GM19395 (cell line): ENCODE measurements around the gene TBL1X.
A peak's percentile ranks its signal among the peaks of the same experiment; 100 is the strongest.

Source experiments
- ATAC-seq: cut with Tn5 transposase; IDR thresholded peaks from one replicate; pipeline ENCODE4 v1.9.1; 2021; ENCODE audit warnings: mild to moderate bottlenecking, moderate library complexity; ENCODE audit not compliant: unreplicated experiment

Gene TBL1X

GRCh38 chrX:9690046-9690445, 225.2 kb downstream of the TBL1X start:
- no peak for ATAC-seq

DNA sequence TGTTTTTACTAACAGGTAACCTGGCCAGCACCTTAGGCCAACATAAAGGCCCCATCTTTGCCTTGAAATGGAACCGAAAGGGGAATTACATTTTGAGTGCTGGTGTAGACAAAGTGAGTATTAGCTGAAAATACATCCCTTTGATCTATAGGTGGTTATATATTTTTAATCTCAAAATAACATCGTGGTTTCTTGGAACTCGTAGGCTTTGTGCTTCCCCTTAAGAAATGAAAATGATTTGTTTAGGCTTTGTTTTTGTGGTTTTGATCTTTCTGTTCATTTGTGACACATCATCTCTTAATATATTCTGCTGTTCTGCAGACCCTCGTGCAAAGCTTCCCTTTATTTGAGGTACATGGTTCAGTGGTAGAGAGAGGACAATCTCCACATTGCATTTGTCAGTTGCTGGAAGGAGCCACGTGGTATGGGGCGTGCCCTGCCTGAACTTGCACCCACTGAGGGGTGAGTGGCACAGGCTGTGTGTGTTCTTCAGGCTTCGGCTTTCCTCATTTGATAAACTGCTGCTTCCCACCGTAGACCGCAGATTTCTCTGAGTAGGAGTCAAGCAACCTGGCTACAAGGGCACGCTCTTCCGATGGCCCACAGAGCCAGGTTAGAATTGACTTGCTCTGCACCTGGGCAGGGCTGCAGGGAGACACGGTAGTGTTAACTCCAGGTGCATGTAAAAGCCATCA, 228.6 kb downstream of the TBL1X start:
- no peak for ATAC-seq

DNA sequence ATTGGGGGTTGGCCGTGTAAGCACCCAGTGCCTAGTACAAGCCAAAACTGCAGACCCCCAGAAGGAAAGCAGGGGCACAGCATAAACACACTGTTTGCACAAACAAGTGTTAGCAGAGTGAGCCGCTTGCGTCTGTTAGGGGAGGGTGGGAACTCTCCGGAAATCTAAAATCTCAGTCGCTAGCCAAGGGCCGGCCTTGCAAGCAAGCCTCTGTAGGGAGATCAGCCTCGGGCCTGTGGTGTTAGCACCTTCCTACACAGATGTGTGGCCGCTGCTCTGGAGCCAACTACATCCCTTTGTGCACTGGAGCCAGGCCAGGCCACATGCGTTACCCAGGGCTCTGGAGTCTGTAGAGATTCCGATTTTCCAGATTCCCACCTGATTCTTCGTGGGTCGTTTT, 233.7 kb downstream of the TBL1X start:
- no peak for ATAC-seq

- no peak for ATAC-seq
Observed at GRCh38 chrX:9700555-9700954, 235.7 kb downstream of the TBL1X start.

GRCh38 chrX:9701790-9702189, 236.9 kb downstream of the TBL1X start:
- no peak for ATAC-seq

- ATAC-seq: no peak
Observed at GRCh38 chrX:9703406-9703805, 238.5 kb downstream of the TBL1X start.

DNA sequence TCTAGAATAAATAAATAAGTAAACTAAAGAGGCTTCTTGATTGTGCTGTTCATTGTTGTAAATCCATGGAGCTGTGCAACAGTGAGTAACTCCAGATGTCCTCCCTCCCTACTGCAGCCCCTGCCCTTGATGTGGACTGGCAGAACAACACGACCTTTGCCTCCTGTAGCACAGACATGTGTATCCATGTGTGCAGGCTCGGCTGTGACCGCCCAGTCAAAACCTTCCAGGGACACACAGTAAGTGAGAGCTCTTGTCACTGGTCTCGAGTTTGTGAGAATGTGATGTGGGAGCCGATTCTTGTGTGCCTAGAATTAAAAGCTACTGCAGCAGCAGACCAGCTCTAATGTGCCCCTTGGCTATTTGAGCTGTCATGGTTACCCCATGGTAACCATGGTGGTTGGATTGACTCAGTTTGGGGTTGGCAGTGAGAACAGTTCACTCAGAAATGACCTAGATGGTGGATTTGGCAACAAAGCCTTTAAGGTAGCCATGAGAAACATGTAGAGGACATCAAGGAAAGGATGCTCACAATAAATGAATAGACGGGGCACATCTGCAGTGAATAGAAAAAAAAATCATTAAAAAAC, 240.1 kb downstream of the TBL1X start:
- ATAC-seq: no peak

- ATAC-seq: no peak
Observed at GRCh38 chrX:9706421-9706820, 241.6 kb downstream of the TBL1X start.

GRCh38 chrX:9707306-9708033, 242.6 kb downstream of the TBL1X start:
- no peak for ATAC-seq

DNA sequence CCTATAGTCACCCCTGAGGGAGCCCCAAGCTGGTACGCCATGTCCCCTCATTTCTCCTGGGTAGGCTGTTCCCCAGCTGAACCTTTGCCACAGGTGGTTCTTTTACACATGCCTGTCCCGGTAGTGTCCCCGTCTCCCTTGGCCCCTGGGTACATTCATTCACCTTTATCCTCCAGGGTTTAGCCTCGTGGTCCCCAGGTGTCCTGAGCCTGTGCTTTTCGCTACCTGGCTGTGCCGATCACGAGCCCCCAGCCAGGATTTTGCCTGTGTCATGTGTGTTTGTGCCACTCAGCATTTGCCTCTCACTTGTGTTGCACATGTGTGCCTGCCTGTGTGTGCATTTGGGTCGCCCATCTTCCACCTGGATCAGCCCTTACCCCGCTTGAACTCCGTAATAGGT, 243.2 kb downstream of the TBL1X start:
- no peak for ATAC-seq

DNA sequence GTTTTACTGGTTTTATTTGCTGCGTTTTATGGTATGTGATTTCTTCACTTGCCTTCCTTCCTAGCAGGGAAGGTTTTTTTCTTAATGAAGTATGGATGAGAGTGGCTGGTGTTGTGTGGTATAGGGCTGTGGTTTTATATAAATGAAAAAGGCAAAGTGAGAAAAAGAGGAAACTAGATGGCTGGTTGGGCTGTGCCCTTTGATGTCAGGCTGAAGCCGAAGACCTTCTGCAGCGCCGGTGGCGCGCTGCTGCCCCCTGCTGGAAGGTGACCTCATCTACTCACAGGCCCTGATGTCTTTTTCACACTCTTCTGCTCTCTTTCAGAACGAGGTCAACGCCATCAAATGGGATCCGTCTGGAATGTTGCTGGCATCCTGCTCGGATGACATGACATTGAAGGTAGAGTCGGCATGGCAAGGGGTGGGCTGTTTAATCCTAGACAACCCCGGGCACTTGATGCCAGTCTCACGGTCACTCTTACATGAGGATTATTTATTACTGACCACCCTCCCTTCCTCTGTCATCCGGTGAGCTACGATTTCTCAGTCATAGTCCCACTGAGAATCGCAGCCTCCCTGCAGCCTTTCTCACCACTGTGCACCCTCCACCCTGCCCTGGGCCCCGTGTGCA, 244.2 kb downstream of the TBL1X start:
- peak; percentile 89 for ATAC-seq

DNA sequence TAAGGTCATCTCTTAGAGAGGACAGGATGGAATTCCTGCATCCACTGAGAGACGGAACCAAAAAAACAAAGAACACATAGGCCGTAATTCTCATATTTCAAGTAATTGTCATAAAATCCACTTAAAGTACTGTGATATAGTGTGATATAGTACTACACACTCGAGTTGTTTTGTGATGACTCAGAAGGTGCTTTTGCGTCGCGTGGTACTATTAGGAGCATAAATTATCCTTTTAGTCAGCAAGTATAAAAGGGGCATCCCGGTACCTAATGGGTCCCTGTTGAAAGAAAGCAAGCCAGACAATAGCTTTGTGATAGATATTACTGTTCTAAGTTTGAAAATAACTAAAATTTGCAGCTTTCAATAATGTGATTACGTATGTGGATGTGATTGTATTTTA, 245.5 kb downstream of the TBL1X start:
- ATAC-seq: no peak

DNA sequence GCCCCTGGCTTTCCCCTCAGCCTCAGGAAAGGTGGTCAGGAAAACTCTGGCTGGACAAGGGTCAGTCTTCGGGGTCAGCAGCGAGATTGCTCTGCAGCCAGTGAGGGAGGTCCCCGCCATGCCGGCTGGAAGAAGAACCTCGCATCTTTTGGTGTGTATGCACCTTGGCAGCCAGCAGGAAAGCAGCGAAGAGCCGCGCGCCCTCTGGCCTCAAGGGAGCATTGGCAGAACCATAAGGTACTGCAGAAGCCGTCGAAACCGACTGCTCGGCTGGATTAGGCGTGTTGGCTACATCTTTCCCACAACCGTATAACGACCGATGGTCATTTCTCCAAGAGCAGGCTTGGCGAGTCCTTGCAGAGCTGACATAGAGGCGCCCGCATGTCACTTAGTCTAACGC, 252.5 kb downstream of the TBL1X start:
- no peak for ATAC-seq

- ATAC-seq: no peak
Observed at GRCh38 chrX:9724711-9725110, 259.9 kb downstream of the TBL1X start.

GRCh38 chrX:9728261-9728660, 263.4 kb downstream of the TBL1X start:
- ATAC-seq: no peak

DNA sequence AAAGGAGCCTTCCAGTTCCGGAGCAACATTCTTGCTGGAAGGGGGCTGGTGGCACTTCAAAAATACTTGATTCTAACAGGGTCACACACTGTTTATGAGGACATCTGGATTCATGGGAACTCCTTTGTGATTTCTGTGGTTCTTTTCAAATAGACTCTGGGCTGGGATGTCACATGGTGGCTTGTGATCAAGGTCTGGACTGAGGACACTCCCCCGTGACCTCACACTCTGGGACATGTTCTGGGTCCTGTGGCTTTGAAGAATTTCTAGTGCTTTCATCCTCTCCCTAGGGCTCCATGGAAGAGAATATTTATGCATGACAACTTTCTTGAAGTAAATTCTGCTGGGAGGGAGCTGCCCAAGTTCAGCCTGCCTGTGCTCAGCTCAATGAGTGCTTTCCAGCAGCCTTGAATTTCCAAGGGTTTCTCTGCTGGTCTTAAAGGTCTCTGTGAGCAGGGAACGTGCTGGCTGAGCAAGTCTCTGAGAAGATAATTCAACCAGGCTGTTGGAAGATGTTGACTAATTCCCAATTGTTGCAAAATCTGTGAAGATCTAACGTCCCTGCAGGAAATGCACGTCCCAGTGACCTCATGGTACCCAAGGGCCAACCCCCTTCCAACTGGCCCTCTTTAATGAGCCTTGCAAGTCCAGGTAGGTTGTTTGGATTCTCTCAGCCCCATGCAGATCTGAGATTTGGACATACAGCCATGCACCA, 264.5 kb downstream of the TBL1X start:
- ATAC-seq: no peak

- no peak for ATAC-seq
Observed at GRCh38 chrX:9730078-9730477, 265.2 kb downstream of the TBL1X start.

- no peak for ATAC-seq
Observed at GRCh38 chrX:9730752-9731151, 265.9 kb downstream of the TBL1X start.

DNA sequence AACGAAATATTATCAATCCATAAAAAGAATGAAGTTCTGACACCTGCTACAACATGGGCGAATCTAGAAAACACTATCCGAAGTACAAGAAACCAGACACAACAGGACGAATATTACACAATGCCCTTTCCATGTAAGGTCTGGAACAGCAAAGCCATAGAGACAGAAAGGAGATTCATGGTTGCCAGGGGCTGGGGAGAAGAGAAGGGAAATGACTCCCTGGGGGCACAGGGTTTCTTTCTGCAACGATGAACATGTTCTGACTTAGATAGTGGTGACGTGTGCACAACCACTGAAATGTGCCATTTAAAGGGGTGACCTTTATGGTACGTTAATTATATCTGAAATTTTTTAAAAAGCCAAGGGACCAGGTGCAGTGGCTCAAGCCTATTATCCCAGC, 272.5 kb downstream of the TBL1X start:
- ATAC-seq: no peak

- ATAC-seq: no peak
Observed at GRCh38 chrX:9738151-9738550, 273.3 kb downstream of the TBL1X start.

DNA sequence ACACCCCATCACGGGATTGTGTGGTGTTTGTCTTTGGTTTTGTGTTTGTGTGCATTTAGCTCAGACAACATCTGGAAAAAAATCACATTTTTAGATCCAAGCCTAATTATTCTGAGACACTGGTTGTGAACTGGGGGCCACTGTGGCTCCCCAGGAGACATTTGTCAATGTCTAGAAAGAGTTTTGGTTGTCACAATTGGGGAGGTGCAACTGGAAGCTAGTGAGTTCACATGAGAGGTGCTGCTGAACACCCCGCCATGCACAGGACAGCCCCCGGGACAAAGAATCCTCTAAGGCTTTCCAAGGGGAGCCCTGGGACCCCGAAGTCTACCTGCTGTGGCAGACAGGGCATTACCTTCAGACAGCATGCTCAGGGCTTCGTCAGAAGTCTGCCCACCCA, 274.3 kb downstream of the TBL1X start:
- no peak for ATAC-seq
